GM21825 (cell line): ENCODE measurements around the gene CHCHD6.

Experiments used
- ATAC-seq: cut with Tn5 transposase; IDR thresholded peaks from one replicate; pipeline ENCODE4 v1.9.1; 2021; ENCODE audit warnings: mild to moderate bottlenecking, moderate library complexity; ENCODE audit not compliant: unreplicated experiment

CHCHD6 gene, protein sequence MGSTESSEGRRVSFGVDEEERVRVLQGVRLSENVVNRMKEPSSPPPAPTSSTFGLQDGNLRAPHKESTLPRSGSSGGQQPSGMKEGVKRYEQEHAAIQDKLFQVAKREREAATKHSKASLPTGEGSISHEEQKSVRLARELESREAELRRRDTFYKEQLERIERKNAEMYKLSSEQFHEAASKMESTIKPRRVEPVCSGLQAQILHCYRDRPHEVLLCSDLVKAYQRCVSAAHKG

DNA sequence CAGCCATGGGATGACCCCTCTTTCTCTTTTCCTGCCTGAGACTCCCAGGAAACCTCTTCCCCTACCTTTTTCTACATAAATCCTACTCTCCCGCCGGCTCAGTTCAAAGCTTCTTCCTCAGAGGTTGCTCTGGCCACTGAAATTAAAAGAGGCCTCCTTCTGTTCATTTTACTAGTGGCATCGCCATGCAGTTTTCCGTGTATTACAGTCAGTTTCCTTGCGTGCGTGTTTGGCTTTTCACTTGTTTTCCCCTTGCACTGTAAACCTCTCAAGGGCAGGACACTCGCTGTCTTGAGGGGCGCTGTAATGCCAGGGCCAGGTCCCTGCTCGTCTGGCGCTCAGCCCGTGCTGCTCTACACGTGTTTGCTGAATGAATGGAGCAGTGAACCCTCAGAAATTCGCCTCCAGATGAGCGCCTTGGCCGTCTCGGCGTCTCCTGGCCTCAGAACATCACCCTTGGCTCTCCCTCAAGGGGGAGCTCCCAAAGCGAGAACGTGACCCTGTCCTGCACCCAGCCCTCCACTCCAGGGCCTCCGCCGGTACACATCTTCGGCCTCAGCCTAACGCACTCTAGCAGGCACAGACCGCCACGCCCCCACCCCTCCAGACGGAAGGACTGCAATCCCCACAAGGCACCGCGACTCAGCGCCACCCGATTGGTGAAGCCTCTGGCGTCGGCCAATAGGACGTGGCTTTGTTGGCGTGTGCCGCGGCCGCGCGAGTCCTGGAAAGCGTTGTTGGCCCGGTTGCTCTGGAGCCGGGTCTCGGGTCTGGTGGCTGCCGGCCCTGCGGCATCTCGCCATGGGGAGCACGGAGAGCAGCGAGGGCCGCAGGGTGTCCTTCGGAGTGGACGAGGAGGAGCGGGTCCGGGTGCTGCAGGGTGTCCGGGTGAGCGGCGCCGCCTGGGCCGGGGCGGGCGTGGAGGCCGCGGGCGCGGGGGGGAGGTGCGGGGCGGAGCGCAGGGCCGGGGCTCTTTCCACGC is at the start of gene CHCHD6:
Gene CHCHD6 (plus strand): TSS at position 729 of the 982 bp plus-strand sequence. CDS start 73 bp downstream, at position 802.
- ATAC-seq = peak; percentile 98

DNA sequence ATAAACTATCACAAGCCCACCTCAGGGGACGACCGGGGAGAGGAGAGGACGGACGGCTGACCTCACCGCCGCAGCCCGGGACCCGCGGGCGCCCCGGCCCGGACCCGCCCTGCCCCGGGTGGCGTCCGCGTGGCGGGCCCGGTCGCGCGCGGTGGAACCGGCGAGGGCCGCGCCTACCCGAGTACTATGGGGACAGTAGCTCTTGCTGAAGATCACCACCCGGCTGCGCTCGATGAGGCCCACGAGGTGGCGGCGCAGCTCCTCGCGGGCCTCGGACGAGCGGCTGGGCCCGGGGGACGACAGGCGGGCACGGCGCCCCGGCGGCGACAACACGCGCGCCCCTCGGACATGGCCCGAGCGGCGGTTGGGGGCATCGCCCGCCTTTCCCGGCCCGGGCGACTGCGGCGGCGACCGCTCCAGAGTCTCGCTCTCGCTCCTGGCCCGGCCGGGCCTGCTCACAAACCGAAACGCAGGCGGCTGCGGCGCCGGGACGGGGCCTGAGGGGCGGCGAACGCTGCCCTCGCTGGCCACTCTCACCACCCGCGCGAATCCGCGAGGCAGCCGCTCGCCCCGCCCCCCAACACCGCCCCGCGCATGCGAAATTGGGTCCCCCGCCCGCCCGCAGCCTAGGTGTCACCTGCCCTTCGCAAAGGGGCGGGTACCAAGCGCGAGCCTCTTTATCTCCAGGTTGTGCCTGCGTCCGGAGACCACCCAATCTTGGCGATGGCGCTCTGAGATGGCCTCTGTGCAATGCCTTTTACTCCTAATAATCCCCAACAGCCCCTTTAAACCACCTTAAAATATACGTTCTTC is 49.3 kb upstream of the CHCHD6 start, which contains the start of gene TXNRD3:
Gene TXNRD3 (minus strand): TSS at position 554 of the 813 bp plus-strand sequence.
- no peak for ATAC-seq

DNA sequence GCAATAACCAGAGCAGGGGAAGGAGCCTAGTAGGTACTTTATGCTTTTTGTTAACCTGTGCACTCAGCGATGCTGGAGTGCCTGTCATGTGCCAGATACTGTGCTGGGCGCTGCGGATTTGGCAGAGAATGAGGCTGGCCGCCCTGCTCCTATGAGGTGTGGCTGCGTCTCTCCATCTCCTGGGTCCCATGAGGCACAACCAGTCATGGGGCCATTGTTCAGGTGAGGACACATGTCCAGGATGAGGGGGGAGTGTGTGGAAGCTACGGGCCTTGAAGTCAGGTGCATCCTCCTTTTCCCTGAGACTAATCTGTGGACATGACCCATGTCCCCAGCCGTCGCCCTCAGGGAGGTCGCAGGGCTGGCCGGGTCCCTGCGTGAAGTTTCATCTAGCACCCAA is 48.2 kb upstream of the CHCHD6 start:
- ATAC-seq = no peak

DNA sequence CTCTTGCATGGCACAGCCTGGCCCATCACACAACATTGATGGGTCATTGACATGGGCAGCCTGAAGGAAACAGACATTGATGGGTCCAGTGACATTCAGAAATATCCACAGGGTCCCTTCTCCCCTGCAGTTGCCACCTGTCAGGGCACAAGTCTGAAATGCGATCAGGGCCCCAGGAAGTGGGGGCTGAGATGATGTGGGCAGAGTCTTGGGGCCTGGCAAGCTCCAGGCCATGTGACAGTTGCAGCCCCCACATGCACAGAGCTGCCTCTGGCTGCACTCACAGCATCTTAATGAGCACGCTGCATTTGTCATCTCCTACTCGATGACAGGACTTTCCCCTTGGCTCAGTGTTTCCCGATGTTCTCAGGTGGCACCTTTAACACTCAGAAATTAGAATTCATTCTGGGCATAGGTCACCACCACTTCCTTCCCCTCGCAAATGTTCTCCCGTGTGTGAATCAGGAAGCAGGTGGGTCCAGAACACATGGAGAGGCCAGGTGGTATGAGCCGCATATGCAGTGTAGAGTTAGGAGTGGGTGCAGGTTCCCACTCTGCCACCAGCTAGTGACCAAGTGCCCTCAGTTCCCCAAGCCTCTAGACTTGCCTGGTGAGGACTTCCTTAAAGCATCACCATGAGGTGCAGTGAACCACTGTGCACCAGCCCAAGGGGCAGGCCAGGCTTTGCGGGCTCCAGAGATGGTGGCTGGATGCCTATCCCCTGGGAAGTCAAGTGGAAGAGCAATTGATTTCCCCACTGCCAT is 47.5 kb upstream of the CHCHD6 start:
- ATAC-seq = no peak

DNA sequence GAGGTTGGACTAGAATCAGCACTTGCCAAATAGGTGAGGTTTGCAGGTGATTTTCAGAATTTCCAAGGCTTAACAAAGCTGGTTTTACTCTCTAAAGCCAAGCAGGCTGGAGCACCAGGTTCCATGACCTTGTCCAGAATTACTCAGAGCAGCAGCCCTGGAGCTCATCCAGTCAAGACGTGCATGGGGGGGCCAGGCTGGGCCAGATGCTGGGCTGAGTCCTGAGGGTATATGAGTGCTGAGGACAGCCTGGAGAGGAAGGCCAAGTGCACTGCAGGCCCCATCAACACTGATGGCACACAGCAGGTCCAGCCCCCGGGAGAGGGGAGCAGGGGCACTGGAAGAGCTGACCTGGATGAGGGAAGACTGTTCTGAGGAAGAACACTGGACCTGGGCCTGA is 46.1 kb upstream of the CHCHD6 start:
- no peak for ATAC-seq

DNA sequence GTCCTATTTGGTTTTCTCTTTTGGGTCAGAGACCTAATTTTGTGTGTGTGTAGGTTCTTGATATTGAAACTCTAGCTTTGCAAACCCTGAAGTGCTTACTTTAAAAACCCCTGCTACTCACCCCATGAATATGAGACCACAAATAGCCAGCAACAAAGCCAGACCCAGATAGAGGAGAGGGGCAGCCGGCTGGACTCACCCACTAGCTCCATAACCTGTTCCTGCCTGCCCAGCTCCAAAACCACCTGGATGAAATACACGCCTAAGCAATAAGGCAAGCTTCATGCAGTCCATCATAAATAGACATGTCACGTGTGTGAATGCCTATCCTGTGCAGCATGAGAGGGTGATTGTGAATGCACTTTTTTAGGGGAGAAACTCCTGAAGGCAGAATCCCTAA is 45.5 kb upstream of the CHCHD6 start:
- ATAC-seq = no peak

DNA sequence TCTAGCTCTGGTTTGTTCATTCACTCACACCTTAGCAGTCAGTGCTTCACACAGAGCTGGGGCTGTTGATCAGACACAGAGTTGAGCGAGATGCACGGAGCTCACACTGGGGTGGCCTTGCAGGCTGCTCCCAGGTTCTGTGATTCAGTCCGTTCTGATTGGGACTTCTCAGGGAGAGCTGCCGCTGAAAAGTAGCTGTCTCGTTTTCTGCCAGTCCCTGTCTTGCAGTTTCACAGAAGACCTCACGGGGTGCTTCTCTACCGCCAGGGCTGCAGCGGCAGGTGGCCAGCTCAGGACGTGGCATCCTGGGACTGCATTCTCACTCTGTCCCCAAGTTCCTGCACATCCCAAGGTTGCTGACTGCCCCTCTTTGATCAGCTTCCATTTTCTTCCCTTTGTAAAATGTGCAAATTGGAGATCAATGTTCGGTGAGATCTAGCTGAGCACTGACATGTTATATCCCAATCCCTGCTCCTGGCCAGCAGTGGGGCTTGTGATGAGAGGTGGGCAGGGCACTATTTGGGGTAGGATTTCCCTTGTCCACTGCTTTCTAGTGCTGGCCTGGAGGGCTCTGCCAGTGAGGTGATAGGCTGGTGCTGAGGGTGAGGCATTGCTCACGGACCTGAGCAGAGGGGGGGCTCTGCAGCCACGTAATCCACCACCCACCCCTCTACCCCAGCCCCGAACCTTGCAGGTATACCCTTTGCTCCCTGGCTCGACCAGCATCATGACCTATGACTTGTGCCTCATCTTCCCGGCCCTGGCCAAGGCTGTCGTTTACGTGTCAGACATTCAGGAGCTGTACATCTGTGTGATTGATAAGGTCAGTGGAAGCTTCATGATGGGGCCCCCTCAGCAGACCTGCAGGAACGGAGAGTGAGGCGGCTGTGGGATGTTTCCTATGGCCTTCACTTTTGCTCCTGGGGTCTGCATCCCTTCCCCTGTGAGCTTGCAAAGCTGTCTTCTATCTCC is 43.8 kb upstream of the CHCHD6 start:
- no peak for ATAC-seq

DNA sequence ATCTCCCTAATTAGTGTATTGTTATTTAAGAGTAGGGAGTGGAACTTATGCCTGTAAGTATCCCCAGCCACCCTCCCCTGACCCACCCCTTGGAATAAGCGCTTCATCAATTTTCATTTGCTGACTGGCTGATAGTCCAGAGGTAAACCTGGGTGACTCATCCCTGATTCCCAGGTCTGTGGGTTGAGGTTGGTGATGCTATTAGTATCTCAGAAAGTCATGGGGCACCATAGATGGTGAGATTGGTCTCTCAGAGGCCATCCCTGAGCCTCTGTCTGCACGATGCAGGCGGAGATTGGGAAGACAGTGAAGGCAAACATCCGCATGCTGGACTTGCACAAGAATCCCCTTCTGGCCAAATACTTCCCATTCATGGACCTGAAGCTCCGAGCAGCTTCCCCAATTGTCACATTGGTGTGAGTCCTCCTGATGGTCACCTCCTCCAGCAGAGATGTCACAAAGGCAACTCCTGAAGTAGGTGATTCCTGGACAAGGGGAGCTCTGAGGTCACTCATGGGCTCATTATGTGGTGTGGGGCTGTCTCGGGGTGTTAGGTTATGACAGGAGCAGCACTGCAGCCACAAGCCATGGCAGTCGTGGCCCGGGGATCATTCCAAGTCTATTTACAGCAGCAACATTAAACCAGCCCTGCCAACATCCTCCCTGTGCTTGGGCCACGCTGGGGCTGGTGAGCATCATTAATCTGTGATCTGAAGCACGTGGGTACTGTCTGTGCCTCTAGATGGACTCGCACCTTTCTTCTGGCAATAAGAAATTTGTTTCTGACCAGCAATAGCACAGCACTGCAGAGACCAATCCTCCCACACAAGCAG is 42.3 kb upstream of the CHCHD6 start:
- ATAC-seq = no peak

DNA sequence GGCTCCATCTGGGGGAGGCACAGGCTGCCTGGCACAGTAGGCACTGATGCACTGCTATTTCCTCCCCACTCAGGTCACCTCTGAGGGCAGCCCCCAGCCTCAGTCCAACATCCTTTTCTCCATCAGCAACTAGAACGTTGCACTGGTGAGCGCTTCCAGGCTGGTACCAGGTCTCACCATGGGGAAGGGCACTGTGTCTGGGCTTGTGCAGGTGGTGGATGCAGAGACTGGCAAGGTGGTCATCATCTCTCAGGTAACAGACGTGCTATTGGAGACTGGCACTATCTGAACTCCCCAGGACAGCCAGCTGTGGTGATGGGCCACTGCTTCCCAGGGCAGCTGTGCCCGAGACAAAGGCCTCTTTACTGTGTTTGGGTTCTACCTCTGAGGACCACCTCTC is 40.8 kb upstream of the CHCHD6 start:
- no peak for ATAC-seq

DNA sequence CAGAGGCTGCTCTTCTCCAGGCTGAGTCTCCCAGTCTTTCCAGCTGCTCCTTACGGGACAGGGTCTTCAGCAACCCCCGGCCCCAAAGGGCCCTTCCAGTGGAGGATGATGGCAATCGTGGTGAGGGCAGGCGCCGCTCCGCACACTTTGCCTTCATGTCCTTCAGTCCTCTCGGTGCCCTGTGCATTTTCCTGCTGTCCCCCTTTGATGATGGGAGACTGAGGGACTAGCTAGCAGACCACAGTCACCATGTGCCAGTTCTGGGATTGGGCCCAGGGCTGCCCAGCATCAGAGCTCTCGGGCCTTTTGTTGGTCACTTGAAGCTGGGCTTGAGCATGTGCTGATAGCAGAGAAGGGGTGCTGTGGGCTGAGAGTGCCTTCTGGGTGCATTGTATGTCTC is 40.3 kb upstream of the CHCHD6 start:
- no peak for ATAC-seq

DNA sequence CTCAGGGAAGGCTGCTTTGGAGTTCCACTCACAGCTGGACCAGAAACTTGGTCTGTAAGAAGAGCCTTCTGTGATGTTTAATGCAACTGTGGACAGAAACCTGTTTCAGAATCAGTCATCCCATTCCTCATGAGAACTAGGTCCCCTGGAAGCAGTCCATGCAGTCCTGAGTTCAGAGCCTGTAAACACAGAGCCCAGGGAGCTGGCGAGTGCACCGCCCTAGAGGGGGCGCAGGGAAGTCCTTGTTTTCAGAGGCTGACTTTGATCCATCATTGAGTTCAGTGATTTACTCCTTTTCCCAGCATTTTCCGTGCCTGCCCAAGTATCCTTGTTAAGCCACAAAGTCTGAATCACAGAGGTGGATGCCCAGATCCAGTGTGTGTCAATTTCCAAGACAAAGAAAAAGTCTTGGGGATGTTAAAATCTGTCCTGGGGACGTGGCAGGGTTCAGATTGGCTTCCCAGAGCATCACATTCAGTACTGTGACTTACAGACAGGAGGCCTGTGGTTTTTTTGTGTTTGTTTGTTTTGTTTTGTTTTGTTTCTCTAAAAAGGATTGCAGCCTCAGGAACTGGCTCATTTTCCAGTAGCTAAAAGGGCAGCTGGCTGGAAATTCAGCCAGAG is 39.3 kb upstream of the CHCHD6 start:
- no peak for ATAC-seq

DNA sequence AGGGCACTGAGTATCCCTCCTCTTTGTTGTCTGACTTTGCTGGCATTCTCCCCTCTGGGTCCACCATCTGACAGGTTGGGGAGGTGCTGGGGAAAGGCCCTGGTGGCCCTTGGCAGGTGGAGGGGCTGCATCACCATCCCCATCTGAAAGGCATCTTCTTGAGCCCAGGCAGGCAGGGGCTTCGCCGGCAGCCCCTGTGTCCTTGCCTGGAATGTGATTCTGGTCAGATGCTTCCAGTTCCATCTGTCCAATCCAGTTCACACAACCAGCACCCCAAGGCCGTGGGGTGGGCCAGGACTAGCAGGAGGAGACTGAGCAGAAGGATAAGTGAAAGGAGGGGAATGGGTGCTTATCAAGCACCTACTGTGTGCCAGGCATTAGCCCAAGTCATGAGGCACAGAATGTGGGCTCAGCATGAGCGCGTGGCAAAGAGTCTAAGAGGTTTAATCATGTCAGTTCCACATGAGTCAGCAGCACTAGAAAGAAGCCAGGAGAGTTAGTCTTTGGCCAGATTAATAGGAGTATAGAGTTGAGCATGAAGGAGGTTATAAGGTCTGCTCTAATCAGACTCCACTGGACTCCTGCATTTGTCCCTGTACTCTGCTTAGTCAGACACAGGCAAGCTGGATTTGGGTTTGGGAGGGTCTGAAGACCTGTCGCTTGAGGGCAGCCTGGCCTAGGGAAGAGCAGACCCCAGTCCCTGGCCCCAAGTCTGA is 38.7 kb upstream of the CHCHD6 start:
- ATAC-seq = no peak

DNA sequence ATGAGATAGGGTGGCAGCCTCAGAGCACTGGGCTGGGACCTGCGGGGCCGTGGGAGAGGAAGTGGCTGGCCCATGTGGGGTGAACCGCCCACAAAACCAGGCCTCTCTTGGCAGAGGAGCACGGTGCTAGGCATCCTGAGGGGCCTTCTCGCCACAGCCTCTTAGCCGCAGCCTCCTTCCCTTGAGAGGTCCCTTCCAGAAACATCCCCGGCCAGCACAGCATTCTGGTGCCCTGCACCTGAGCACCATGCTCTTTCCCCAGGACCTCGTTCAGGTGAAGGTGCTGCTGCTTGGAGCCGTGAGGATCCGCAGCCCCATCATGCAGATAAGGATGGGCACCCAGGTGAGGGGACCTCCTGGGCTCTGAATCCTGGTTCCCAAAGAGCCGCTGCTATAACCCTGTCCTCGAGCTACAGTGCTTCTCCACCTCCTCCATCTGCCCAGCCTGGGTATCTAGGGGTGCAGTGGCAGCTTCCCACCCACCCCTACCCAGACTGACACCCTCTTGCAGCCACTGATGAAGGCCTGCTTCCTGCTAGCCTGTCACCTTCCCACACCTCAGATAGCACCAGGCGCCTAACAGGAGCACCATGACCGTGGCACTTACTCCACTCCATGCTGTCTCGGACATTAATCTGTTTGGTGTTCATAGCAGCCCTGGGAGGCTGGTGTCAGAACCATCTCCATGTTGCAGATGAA is 37.9 kb upstream of the CHCHD6 start:
- no peak for ATAC-seq

DNA sequence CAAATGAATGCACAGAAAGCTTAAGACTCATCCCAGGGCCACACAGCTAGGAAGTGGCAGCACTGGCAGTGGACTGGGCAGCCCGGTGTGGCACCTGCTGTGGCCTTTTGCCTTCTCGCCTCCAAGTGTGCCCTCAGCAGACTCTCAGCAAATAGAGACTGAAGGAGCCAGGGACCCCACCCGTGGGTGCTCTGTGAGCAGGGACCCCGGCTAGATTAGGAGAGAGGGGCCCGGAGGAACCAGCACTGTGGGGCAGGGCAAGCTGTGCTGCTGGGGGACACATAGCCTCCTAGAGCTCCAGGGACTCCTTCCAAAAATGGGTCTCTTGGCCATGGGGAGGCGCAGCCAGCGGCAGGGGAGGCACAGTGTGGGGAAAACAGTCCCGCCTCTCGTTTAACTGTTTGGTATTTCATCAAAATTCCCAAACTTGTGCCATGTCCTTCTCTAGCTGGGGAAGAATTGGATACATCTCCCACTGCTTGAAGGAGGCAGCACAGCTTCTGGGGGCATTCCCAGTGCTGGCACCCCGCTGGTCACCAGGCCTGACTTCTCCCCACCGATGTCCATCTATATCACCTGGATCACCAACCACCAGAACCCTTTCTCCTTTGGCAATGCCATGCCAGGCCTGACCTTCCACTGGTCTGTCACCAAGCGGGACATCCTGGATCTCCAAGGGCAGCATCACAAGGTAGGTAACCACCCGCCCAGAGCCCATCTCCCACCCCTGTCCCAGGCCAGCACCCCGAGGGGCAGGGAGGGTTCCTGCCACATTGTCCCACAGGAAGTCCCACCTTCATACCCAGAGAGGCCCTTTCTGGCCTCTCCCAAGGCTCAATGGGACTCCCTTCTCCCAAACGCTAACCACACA is 37.1 kb upstream of the CHCHD6 start:
- no peak for ATAC-seq

DNA sequence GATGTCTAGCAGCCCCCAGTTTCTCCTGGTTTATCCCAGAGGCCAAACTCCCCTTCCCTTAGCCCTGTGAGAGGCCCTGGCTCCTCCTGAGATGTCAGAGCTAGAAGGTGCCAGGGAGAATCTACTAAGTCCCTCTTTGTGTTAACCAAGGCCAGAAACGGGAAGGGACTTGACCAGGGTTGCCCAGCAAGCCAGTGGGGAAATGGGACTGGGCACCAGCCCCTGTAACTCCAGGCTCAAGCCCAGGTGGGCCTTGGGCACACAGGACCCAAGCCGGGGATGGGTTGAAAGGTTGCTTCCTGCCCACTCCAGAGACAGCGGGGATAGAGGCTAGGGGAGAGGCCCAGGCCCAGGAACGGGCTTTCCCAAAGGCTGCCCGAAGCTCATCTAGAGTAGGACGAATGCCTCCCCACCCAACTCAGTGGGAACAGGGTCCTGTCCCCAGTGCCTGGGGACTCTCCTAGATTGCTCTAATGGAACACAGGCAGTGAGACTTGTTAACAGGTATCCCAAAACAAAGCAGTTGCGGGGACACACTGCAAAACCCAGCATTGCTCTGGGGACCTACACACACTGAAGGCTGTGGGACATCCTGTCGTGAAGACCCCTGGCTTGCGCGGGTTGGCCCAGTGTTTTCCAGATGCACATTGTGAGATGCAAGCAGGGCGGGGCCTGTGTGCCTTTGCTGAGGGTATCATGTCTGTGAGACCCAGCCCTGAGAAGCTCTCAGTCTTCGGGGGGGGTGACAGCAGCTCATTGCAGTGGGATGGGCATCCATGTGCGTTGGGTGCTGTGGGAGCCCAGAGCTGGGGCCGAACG is 36.2 kb upstream of the CHCHD6 start:
- no peak for ATAC-seq
